Measurements from ENCODE around the gene CHD9.

CHD9 gene

GRCh38 chr16:53341792-53342191 lies 287.0 kb downstream of the CHD9 start:
- TF ChIP-seq CTCF (IDR thresholded peaks at IDR 0.05; ENCODE audit: low read depth, low read length, missing control alignments), result no peak
- in situ Hi-C loops (cut with HindIII; ENCODE audit: low sequenced_read_pairs), result no loop called here
- H3K4me3 ChIP-seq (ENCODE audit: low read depth, low read length), result no peak overlapping the region
- DNase-seq (ENCODE audit: low read depth), result no peak

GRCh38 chr16:53355064-53355463 lies 300.3 kb downstream of the CHD9 start:
- no peak overlapping the region for H3K4me3 ChIP-seq (ENCODE audit: low read depth, low read length)
- in situ Hi-C loops (cut with HindIII; ENCODE audit: low sequenced_read_pairs), result loop anchor here (5.0 kb wide), 1 partner anchor 52 kb away; no protein-coding TSS in a partner anchor
- TF ChIP-seq CTCF (IDR thresholded peaks at IDR 0.05; ENCODE audit: low read depth, low read length, missing control alignments), result no peak
- no peak for DNase-seq (ENCODE audit: low read depth)

- DNase-seq (ENCODE audit: low read depth), result no peak
- no peak for TF ChIP-seq CTCF (IDR thresholded peaks at IDR 0.05; ENCODE audit: low read depth, low read length, missing control alignments)
- H3K4me3 ChIP-seq (ENCODE audit: low read depth, low read length), result no peak overlapping the region
- in situ Hi-C loops (cut with HindIII; ENCODE audit: low sequenced_read_pairs), result loop anchor here (5.0 kb wide), 1 partner anchor 51 kb away; no protein-coding TSS in a partner anchor
Measured at GRCh38 chr16:53356478-53357207, 301.9 kb downstream of the CHD9 start.

- DNase-seq (ENCODE audit: low read depth), result no peak
- H3K4me3 ChIP-seq (ENCODE audit: low read depth, low read length), result no peak overlapping the region
- no peak for TF ChIP-seq CTCF (IDR thresholded peaks at IDR 0.05; ENCODE audit: low read depth, low read length, missing control alignments)
- in situ Hi-C loops (cut with HindIII; ENCODE audit: low sequenced_read_pairs), result loop anchor here (5.0 kb wide), 1 partner anchor 50 kb away; no protein-coding TSS in a partner anchor
Measured at GRCh38 chr16:53357208-53357586, 302.4 kb downstream of the CHD9 start.

- H3K4me3 ChIP-seq (ENCODE audit: low read depth, low read length), result no peak overlapping the region
- no peak for DNase-seq (ENCODE audit: low read depth)
- TF ChIP-seq CTCF (IDR thresholded peaks at IDR 0.05; ENCODE audit: low read depth, low read length, missing control alignments), result no peak
- in situ Hi-C loops (cut with HindIII; ENCODE audit: low sequenced_read_pairs), result loop anchor here (5.0 kb wide), 1 partner anchor 49 kb away; no protein-coding TSS in a partner anchor
Measured at GRCh38 chr16:53357955-53358354, 303.2 kb downstream of the CHD9 start.

GRCh38 chr16:53358884-53359283 lies 304.1 kb downstream of the CHD9 start:
- no peak overlapping the region for H3K4me3 ChIP-seq (ENCODE audit: low read depth, low read length)
- TF ChIP-seq CTCF (IDR thresholded peaks at IDR 0.05; ENCODE audit: low read depth, low read length, missing control alignments), result no peak
- in situ Hi-C loops (cut with HindIII; ENCODE audit: low sequenced_read_pairs), result loop anchor here (5.0 kb wide), 1 partner anchor 48 kb away; no protein-coding TSS in a partner anchor
- DNase-seq (ENCODE audit: low read depth), result no peak
